Uterus (tissue), 4 donors: ENCODE results near the gene TGFB1I1. TPM values are rescaled to one million over a fixed set of nuclear protein-coding genes. Genes with fewer than 3 reads are reported as not detected.

Experiments used
- DNase-seq, 2 donors: peaks; one replicate each; pipeline ENCODE4 v3.0.0-alpha.2; 2019 to 2020
- H3K27ac ChIP-seq, 2 donors: fragments of 200-600 bp; sonication (generic); 1 replicate in 1 of 2; 2 replicates in 1 of 2; pipeline ENCODE4 v1.5.1; 2016 to 2018
- H3K27me3 ChIP-seq, 2 donors: fragments of 200-600 bp; sonication (generic); one replicate each; pipeline ENCODE4 v1.5.1; 2018 to 2019; ENCODE audit warnings: control low read depth in 1 of 2
- H3K36me3 ChIP-seq, 2 donors: fragments of 200-600 bp; sonication (generic); one replicate each; pipeline ENCODE4 v1.5.1; 2019; ENCODE audit warnings: control low read depth in 1 of 2
- H3K4me1 ChIP-seq, 2 donors: fragments of 200-600 bp; sonication (generic); one replicate each; pipeline ENCODE4 v1.5.1; 2018 to 2019; ENCODE audit warnings: control low read depth in 1 of 2
- H3K4me3 ChIP-seq, 2 donors: fragments of 200-600 bp; sonication (generic); 1 replicate in 1 of 2; 2 replicates in 1 of 2; pipeline ENCODE4 v1.5.1; 2018 to 2019; ENCODE audit warnings: mild to moderate bottlenecking in 1 of 2
- H3K9me3 ChIP-seq, 2 donors: fragments of 200-600 bp; sonication (generic); one replicate each; pipeline ENCODE4 v1.5.1; 2019; ENCODE audit warnings: control low read depth in 1 of 2
- CTCF ChIP-seq, 4 experiments: fragments of 200-600 bp in 2 of 4; fragments of 450-650 bp in 2 of 4; sonication (generic) in 2 of 4; IDR thresholded peaks; one replicate each; pipeline ENCODE4 v1.5.1; 2016 to 2019; ENCODE audit warnings: antibody characterized with exemption in 4 of 4, mild to moderate bottlenecking in 2 of 4, moderate library complexity in 1 of 4
- POLR2A ChIP-seq, 2 donors: fragments of 450-650 bp; IDR thresholded peaks; one replicate each; pipeline ENCODE4 v1.6.1; 2016; ENCODE audit warnings: antibody characterized with exemption in 2 of 2, mild to moderate bottlenecking in 1 of 2, moderate library complexity in 1 of 2
- intact Hi-C: fragments of 100-400 bp; cut with DNase I; formaldehyde crosslinking; loops from one replicate; pipeline ENCODE4 v1.15.1; 2023; ENCODE audit warnings: low total_unique reads
- total RNA-seq, 4 donors: library from RNA; depleted of rRNA in 3 of 4; stranded (reverse); fragments of >200 nt in 3 of 4; gene quantifications; one replicate each; pipeline versions ENCODE4 v1.1.0 to v1.2.4, GENCODE V29; 2014 to 2023
- donor health status: DM: yes; HTN: yes; CAD: no.

Gene TGFB1I1
- total RNA-seq, 4 donors from 2014 or later, result 61.1 to 336 (median 107) TPM

- H3K36me3 ChIP-seq, result no peaks in the 10 kb centered on the region
Observed at GRCh38 chr16:31491778-31492418, 19.9 kb downstream of the TGFB1I1 start.

DNA sequence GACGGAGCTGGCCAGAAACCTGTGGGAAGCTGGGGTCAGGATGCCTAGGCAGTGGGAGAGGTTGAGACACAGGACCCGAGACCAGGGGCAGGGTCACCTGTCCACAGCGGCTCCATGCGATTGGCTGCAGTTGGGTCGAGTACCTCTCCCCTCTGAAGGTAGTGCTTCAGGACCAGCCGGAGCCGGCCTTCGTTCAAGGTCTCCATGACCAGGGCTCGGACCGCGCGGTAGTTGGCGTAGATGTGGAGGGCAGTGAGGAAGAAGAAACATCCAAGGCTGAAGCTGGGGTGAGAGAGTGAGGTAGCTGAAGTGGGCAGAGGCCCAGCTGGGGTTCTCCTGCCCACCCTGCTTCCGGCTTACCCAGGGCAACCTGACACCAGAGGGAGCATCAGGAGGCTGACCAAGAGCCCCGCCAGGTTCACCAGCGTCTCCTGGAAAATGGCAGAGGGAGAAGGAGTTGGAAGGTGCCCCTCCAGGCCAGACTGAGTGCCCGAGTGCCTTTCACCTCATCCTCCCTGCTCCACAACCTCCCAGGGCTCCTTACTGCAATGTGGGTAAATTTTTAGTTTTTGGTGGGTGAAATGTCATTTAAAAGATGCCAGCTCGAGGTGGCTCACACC is 21.7 kb downstream of the TGFB1I1 start:
- DNase-seq, result no peak
- TF ChIP-seq CTCF (IDR thresholded peaks at IDR 0.05) (no peak), POLR2A (IDR thresholded peaks at IDR 0.05) (no peak)
- intact Hi-C loops, result no loop called here

More at GRCh38 chr16:31491778-31492418, 19.9 kb downstream of the TGFB1I1 start:
- no peak for DNase-seq
- intact Hi-C loops, result no loop called here
- no peak overlapping the region for H3K4me3 ChIP-seq
- peaks cover 0 to 20% of the 10 kb centered on the region in 2 donors for H3K4me1 ChIP-seq
- TF ChIP-seq POLR2A (IDR thresholded peaks at IDR 0.05), result no peak
- no peak for TF ChIP-seq CTCF (IDR thresholded peaks at IDR 0.05)
- no peaks in the 10 kb centered on the region for H3K9me3 ChIP-seq
- H3K27ac ChIP-seq, result no peak overlapping the region
- H3K27me3 ChIP-seq, result no peaks in the 10 kb centered on the region

GRCh38 chr16:31496670-31497069 is 24.7 kb downstream of the TGFB1I1 start:
- Histone ChIP-seq H3K4me3 (no peak overlapping the region), H3K27ac (no peak overlapping the region), H3K36me3 (no peaks in the 10 kb centered on the region), H3K9me3 (no peaks in the 10 kb centered on the region), H3K4me1 (no peaks in the 10 kb centered on the region), H3K27me3 (no peaks in the 10 kb centered on the region)
- intact Hi-C loops, result no loop called here
- TF ChIP-seq CTCF (IDR thresholded peaks at IDR 0.05), result no peak
- no peak for TF ChIP-seq POLR2A (IDR thresholded peaks at IDR 0.05)
- DNase-seq, result no peak

More for the DNA sequence above, 21.7 kb downstream of the TGFB1I1 start:
- Histone ChIP-seq H3K4me1 (peaks cover 0 to 3% of the 10 kb centered on the region in 2 donors), H3K27ac (no peak overlapping the region), H3K36me3 (no peaks in the 10 kb centered on the region), H3K4me3 (no peak overlapping the region), H3K9me3 (no peaks in the 10 kb centered on the region), H3K27me3 (no peaks in the 10 kb centered on the region)

DNA sequence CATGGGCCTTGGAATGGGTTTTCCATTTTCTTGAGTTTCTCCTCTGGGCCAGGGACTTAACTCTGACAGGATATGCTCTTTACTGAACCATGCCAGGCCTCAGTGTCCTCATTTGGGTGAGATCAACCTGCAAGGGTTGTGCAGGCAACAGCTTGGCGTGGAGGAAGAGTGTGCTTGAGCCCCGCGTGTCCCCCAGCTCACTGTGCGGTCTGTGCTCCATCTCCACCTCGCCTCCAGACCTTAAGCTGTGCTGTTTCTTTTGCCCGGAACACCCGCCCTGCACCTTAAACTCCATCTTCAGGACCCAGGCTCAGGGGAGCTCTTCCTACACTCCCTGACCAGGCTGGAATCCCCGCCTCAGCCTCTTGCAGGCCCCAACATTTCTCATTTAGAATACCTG is 26.5 kb downstream of the TGFB1I1 start:
- H3K27ac ChIP-seq, result no peak overlapping the region
- no peak overlapping the region for H3K4me3 ChIP-seq
- no peaks in the 10 kb centered on the region for H3K27me3 ChIP-seq
- H3K4me1 ChIP-seq, result no peaks in the 10 kb centered on the region
- no peak for DNase-seq
- intact Hi-C loops, result no loop called here
- H3K36me3 ChIP-seq, result no peaks in the 10 kb centered on the region
- H3K9me3 ChIP-seq, result no peaks in the 10 kb centered on the region
- TF ChIP-seq POLR2A (IDR thresholded peaks at IDR 0.05) (no peak), CTCF (IDR thresholded peaks at IDR 0.05) (no peak)

DNA sequence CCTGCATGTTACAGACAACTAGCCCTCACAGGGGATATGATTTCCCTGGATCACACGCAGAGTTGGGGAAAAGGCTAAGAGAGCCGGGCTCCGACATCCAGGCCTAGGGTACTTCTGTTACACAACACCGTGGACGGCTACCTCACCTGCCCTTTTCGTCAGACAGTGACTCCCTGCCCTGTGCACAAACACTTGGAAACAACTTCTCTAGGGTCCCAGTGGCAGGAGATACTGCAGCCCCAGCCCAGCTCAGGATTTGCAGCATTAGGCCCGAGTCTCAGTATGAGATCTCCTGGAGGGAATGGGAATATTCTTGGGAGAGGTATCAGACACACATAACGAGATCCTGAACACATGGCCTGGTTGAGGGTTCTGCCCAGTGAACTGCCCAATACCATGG is 28.0 kb downstream of the TGFB1I1 start:
- intact Hi-C loops, result no loop called here
- Histone ChIP-seq H3K9me3 (no peaks in the 10 kb centered on the region), H3K4me3 (no peak overlapping the region), H3K4me1 (no peaks in the 10 kb centered on the region), H3K27me3 (no peaks in the 10 kb centered on the region), H3K27ac (no peak overlapping the region), H3K36me3 (no peaks in the 10 kb centered on the region)
- TF ChIP-seq POLR2A (IDR thresholded peaks at IDR 0.05) (no peak), CTCF (IDR thresholded peaks at IDR 0.05) (no peak)
- no peak for DNase-seq
